Heart right ventricle (tissue), 16 donors: Measurements from ENCODE around the gene VPS13D. TPM values are rescaled to one million over a fixed set of nuclear protein-coding genes. Genes with fewer than 3 reads are reported as not detected.

Experiments
- ATAC-seq, 8 donors: fragments of 200-7000 bp; cut with Tn5 transposase; one replicate each; pipeline ENCODE4 v1.9.1; 2020; ENCODE audit warnings: mild to moderate bottlenecking in 8 of 8, moderate library complexity in 8 of 8, moderate number of reproducible peaks in 1 of 8
- DNase-seq, 2 donors: peaks; one replicate each; pipeline ENCODE4 v3.0.0-alpha.2; 2020
- H3K27ac ChIP-seq, 10 donors: fragments of 200-600 bp; sonication (generic) in 2 of 10; one replicate each; pipeline versions ENCODE4 v1.5.0 to v1.8.0; 2020 to 2022; ENCODE audit warnings: mild to moderate bottlenecking in 3 of 10
- H3K27me3 ChIP-seq, 7 donors: fragments of 200-600 bp; one replicate each; pipeline ENCODE4 v1.8.0; 2021 to 2022; ENCODE audit warnings: mild to moderate bottlenecking in 2 of 7
- H3K36me3 ChIP-seq, 9 donors: fragments of 200-600 bp; sonication (generic) in 1 of 9; one replicate each; pipeline versions ENCODE4 v1.5.0 to v1.8.0; 2020 to 2022; ENCODE audit warnings: mild to moderate bottlenecking in 2 of 9
- H3K4me1 ChIP-seq, 9 donors: fragments of 200-600 bp; sonication (generic) in 1 of 9; one replicate each; pipeline versions ENCODE4 v1.5.0 to v1.8.0; 2020 to 2022; ENCODE audit warnings: mild to moderate bottlenecking in 4 of 9
- H3K4me3 ChIP-seq, 10 donors: fragments of 200-600 bp; sonication (generic) in 2 of 10; one replicate each; pipeline versions ENCODE4 v1.5.0 to v1.8.0; 2020 to 2022; ENCODE audit warnings: mild to moderate bottlenecking in 7 of 10, moderate library complexity in 2 of 10
- H3K9me3 ChIP-seq, 11 donors: fragments of 200-600 bp in 10 of 11; sonication (generic) in 2 of 11; one replicate each; pipeline versions ENCODE4 v1.5.0 to v1.8.0; 2013 to 2022; ENCODE audit warnings: mild to moderate bottlenecking in 2 of 11, control low read depth in 1 of 11, moderate library complexity in 1 of 11
- WGBS, 2 donors: extraction: QIAGEN DNeasy Blood & Tissue Kit; methylation state at CpG; one replicate each; pipeline ENCODE4 v1.1.7; 2013; ENCODE audit warnings: inconsistent platforms in 1 of 2; 5-methylcytosine and 5-hydroxymethylcytosine counted together
- intact Hi-C, 10 donors: fragments of 100-400 bp; cut with DNase I; formaldehyde crosslinking; loops; one replicate each; pipeline versions ENCODE4 v1.11.1 to v1.14.2; 2022
- polyA plus RNA-seq, 2 donors: library from polyadenylated mRNA; stranded (reverse); fragments of 200-250 nt; gene quantifications; one replicate each; pipeline ENCODE4 v1.2.3, GENCODE V29; 2013
- total RNA-seq, 10 donors: library from RNA; stranded (reverse); fragmentation: NEBNext Ultra II Directional in 3 of 10; extraction: Animal tissue kit (Norgen Biotek cat#: 25700) in 3 of 10; gene quantifications; one replicate each; pipeline versions ENCODE4 v1.2.1 to v1.2.4, GENCODE V29; 2021 to 2023
- TF ChIP-seq, protein P1 (sequence below), 9 donors: fragments of 200-600 bp; sonication (generic) in 2 of 9; IDR thresholded peaks; one replicate each; pipeline versions ENCODE4 v1.5.0 to v1.8.0; 2021 to 2022; ENCODE audit warnings: antibody characterized with exemption in 9 of 9, mild to moderate bottlenecking in 5 of 9, moderate library complexity in 1 of 9
- donor health status: Arrhythmogenic right ventricular cardiomyopathy.
- donor health status: ischemic (EF 13 %, LVEDD 7.1; RV severe dilation, severe dysfunction).
- donor health status: healthy with polysubstance abuse.
- donor health status: DM: no; HTN: yes; CAD: no.
- donor health status: DM: no; HTN: no; CAD: no.
- donor health status: ischemic (EF 25% LVEDD 6.9; RV normal size, moderate dysfunction).
- donor health status: ischemic (EF 25% LVEDD 5.7; RV mildly dilated, moderate dysfunction).
- donor health status: healthy.
- donor health status: DM: yes; HTN: yes; CAD: no.
- donor health status: Ischemic cardiomyopathy.
- donor health status: ischemic (EF 35%, LVEDD 5.7; RV mildly dilated, moderate dysfunction).
- donor health status: nonischemic (EF 11% LVEDD 7.7; RV severe dilation, severe dysfunction).
- donor health status: DM: yes; HTN: yes; CAD: no.
- donor health status: PGD.
- donor health status: ischemic (EF 29% LVEDD 5.4; RV normal size, mild dysfunction).
- donor health status: nonischemic (EF 23%, LVEDD 6.1; RV moderate dilation, normal function).

The VPS13D gene
- total and polyA plus RNA-seq, 12 donors = 36.9 to 161 (median 83.3) TPM

DNA sequence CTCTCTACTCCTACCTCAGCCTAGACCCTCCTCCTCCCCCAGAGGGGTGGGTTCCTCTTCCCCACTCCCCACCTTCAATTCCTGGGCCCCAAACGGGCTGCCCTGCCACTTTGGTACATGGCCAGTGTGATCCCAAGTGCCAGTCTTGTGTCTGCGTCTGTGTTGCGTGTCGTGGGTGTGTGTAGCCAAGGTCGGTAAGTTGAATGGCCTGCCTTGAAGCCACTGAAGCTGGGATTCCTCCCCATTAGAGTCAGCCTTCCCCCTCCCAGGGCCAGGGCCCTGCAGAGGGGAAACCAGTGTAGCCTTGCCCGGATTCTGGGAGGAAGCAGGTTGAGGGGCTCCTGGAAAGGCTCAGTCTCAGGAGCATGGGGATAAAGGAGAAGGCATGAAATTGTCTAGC lies 21.6 kb upstream of the VPS13D start:
- Histone ChIP-seq H3K4me1 (peaks cover 0 to 17% (median 10%) of the 10 kb centered on the region in 9 donors), H3K27me3 (no peaks in the 10 kb centered on the region), H3K27ac (peak overlapping the region in 2 of 10 donors; percentile 31 to 41), H3K36me3 (peaks cover 0 to 57% (median 0%) of the 10 kb centered on the region in 9 donors), H3K4me3 (no peak overlapping the region), H3K9me3 (no peaks in the 10 kb centered on the region)
- WGBS, 2 donors = 67 to 74% methylated on average over 6 of the region's 6 CpGs
- TF ChIP-seq, protein P1, sequence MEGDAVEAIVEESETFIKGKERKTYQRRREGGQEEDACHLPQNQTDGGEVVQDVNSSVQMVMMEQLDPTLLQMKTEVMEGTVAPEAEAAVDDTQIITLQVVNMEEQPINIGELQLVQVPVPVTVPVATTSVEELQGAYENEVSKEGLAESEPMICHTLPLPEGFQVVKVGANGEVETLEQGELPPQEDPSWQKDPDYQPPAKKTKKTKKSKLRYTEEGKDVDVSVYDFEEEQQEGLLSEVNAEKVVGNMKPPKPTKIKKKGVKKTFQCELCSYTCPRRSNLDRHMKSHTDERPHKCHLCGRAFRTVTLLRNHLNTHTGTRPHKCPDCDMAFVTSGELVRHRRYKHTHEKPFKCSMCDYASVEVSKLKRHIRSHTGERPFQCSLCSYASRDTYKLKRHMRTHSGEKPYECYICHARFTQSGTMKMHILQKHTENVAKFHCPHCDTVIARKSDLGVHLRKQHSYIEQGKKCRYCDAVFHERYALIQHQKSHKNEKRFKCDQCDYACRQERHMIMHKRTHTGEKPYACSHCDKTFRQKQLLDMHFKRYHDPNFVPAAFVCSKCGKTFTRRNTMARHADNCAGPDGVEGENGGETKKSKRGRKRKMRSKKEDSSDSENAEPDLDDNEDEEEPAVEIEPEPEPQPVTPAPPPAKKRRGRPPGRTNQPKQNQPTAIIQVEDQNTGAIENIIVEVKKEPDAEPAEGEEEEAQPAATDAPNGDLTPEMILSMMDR (IDR thresholded peaks at IDR 0.05) = no peak
- no peak for DNase-seq
- peak in 6 of 8 donors; percentile 2 to 14 (median 6) for ATAC-seq
- intact Hi-C loops = loop anchor here in 2 of 10 donors (2.0 kb wide), 1 partner anchor 83 kb away; no protein-coding TSS in a partner anchor

DNA sequence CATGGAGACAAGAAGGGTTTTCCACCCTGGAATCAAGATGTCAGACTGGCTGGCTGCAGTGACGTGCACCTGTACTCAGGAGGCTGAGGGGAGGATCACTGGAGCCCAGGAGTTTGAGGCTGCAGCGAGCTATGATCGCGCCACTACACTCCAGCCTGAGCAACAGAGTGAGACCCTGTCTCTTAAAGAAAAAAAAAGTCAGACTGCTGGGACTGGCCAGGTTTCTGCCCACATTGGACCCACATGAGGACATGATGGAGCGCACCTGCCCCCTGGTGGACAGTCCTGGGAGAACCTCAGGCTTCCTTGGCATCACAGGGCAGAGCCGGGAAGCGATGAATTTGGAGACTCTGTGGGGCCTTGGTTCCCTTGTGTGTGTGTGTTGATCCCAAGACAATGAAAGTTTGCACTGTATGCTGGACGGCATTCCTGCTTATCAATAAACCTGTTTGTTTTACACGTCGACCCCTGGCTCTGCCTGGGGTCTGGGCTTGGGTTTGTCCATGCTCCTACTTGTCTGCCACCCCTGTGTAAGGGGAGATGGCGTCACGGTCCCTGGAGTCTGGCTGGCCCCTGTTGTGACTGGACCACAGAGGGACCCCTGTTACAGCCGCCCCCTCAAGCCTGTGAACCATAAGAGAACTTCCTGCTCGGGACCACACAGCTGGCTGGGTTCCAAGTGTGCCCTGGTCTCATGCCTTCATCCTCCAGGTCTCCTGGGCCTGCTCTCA lies 20.9 kb upstream of the VPS13D start:
- intact Hi-C loops = loop anchor here (1.0 to 2.0 kb wide), 3 partner anchors 84 to 85 kb away; no protein-coding TSS in a partner anchor
- H3K4me3 ChIP-seq = no peak overlapping the region
- TF ChIP-seq, protein P1 (IDR thresholded peaks at IDR 0.05) = peak; percentile 91 to 98 (median 95)
- ATAC-seq (peak; percentile 85 to 93 (median 91)), DNase-seq (peak; percentile 83 to 89)
- H3K27me3 ChIP-seq = no peaks in the 10 kb centered on the region
- H3K4me1 ChIP-seq = peaks cover 0 to 17% (median 10%) of the 10 kb centered on the region in 9 donors
- WGBS, 2 donors = 29 to 30% methylated on average over 14 of the region's 14 CpGs
- peak overlapping the region in 3 of 10 donors; percentile 4 to 43 (median 41) for H3K27ac ChIP-seq
- no peaks in the 10 kb centered on the region for H3K9me3 ChIP-seq
- H3K36me3 ChIP-seq = peaks cover 0 to 50% (median 0%) of the 10 kb centered on the region in 9 donors

DNA sequence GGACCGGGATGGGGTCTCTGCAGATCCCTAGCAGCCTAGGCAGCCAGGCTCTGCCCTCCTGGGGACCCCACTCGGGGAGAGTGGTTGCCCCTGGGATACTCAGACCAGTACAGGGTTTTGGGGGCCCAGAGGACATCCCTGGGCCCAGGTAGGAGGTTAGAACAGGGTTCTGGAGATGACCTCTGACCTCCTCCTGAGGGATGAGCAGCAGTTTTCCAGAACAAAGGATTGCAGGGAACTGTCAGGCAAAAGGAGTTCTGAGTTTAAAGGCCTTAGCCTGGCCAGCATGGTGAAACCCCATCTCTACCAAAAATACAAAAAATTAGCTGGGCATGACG lies 20.4 kb upstream of the VPS13D start:
- 48 to 64% methylated on average over 3 of the region's 3 CpGs for WGBS, 2 donors
- Histone ChIP-seq H3K4me1 (peaks cover 0 to 17% (median 10%) of the 10 kb centered on the region in 9 donors), H3K9me3 (no peaks in the 10 kb centered on the region), H3K36me3 (peaks cover 0 to 45% (median 0%) of the 10 kb centered on the region in 9 donors), H3K4me3 (no peak overlapping the region), H3K27me3 (no peaks in the 10 kb centered on the region), H3K27ac (peak overlapping the region in 2 of 10 donors; percentile 4 to 43)
- TF ChIP-seq, protein P1 (IDR thresholded peaks at IDR 0.05) = no peak
- intact Hi-C loops = loop anchor here (1.0 to 2.0 kb wide), 3 partner anchors 84 to 85 kb away; no protein-coding TSS in a partner anchor
- DNase-seq = no peak
- ATAC-seq = peak in 4 of 8 donors; percentile 6 to 37 (median 11)

DNA sequence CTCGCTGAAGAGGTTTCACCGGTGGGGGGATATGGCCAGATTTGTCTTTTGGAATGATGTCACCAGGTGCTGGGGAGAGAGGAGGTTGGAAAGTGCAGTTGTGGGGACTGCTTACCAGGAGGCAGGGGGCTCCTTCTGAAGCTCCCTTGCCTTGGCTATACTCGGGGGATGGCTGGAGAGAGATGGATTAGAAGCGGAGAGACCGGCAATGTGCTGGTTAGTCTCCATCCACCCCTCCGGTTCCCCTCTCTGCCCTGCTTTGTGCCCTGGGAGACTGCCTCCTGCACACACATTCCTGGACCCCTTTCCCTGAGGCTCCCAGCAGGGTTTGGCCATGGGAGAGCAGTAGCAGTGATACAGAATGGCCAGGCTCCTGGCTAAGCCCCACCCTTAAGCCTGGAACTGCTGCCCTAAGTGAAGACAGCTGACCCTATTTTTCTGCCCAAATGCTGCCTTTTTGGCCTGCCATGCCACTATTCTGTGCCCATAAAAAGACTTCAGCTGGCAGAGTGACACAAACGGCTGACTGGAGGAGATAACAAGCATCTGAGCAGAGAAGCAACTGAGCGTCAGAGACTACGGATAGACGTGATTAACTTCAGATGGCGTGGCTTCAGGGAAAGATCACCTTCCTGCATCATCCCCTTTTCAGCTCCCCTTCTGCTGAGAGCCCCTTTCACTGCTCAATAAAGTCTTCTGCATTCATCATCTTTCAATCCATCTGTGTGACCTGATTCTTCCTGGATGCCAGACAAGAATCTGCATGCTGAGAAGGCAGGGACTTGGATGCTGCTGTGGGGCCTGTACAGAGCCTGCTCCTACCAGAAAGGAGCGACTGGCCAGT lies 14.5 kb upstream of the VPS13D start:
- 88 to 90% methylated on average over 12 of the region's 12 CpGs for WGBS, 2 donors
- no peak overlapping the region for H3K4me3 ChIP-seq

More for the DNA sequence above, 14.5 kb upstream of the VPS13D start:
- no peak overlapping the region for H3K27ac ChIP-seq
- peaks cover 0 to 11% (median 0%) of the 10 kb centered on the region in 11 donors for H3K9me3 ChIP-seq
- TF ChIP-seq, protein P1 (IDR thresholded peaks at IDR 0.05) = no peak
- no peaks in the 10 kb centered on the region for H3K36me3 ChIP-seq
- H3K27me3 ChIP-seq = no peaks in the 10 kb centered on the region
- DNase-seq = no peak
- no peak for ATAC-seq
- intact Hi-C loops = no loop called here
- peaks cover 0 to 4% (median 0%) of the 10 kb centered on the region in 9 donors for H3K4me1 ChIP-seq
